SK-N-SH treated with all-trans-retinoic acid at 6 μM for 48 hours (cell line): ENCODE measurements around the gene LONP2.

ENCODE experiments used
- ATAC-seq: fragments of 200-7000 bp; cut with Tn5 transposase; 3 replicates; pipeline ENCODE4 v1.9.1; 2020; ENCODE audit warnings: mild to moderate bottlenecking, moderate library complexity
- ARNTL ChIP-seq: fragments of 450-650 bp; formaldehyde crosslinking; IDR thresholded peaks from 2 replicates; pipeline ENCODE4 v1.5.0; 2020; ENCODE audit warnings: low read depth, mild to moderate bottlenecking, moderate library complexity, borderline replicate concordance
- BACH2 ChIP-seq: fragments of 250-450 bp; sonication (Bioruptor Pico); IDR thresholded peaks from 2 replicates; pipeline ENCODE4 v1.9.0; 2021; ENCODE audit warnings: mild to moderate bottlenecking, borderline replicate concordance
- CSDC2 ChIP-seq: fragments of 250-450 bp; sonication (Bioruptor Pico); IDR thresholded peaks from 2 replicates; pipeline ENCODE4 v1.5.0; 2020; ENCODE audit warnings: mild to moderate bottlenecking, moderate library complexity
- ESRRG ChIP-seq: fragments of 250-450 bp; sonication (Bioruptor Pico); IDR thresholded peaks from 2 replicates; pipeline ENCODE4 v1.6.1; 2021; ENCODE audit warnings: mild to moderate bottlenecking
- GLIS3 ChIP-seq: fragments of 250-450 bp; sonication (Bioruptor Pico); IDR thresholded peaks from 2 replicates; pipeline ENCODE4 v1.5.0; 2020; ENCODE audit warnings: mild to moderate bottlenecking, moderate library complexity
- ISL1 ChIP-seq: fragments of 250-450 bp; sonication (Bioruptor Pico); IDR thresholded peaks from 2 replicates; pipeline ENCODE4 v2.1.2; 2022; ENCODE audit warnings: mild to moderate bottlenecking, moderate library complexity
- PPARA ChIP-seq: fragments of 250-450 bp; sonication (Bioruptor Pico); IDR thresholded peaks from 2 replicates; pipeline ENCODE4 v1.5.0; 2020; ENCODE audit warnings: mild to moderate bottlenecking, borderline replicate concordance
- RARB ChIP-seq: fragments of 250-450 bp; sonication (Bioruptor Pico); IDR thresholded peaks from 2 replicates; pipeline ENCODE4 v1.8.0; 2021; ENCODE audit warnings: mild to moderate bottlenecking, moderate library complexity
- SNAI2 ChIP-seq: fragments of 250-450 bp; sonication (Bioruptor Pico); IDR thresholded peaks from 2 replicates; pipeline ENCODE4 v1.5.0; 2020; ENCODE audit warnings: mild to moderate bottlenecking, moderate library complexity
- TCF4 ChIP-seq: fragments of 250-450 bp; sonication (Bioruptor Pico); IDR thresholded peaks from 2 replicates; pipeline ENCODE4 v1.8.0; 2021; ENCODE audit warnings: mild to moderate bottlenecking, moderate library complexity, borderline replicate concordance
- TOX ChIP-seq: fragments of 250-450 bp; sonication (Bioruptor Pico); IDR thresholded peaks from 2 replicates; pipeline ENCODE4 v1.8.0; 2021; ENCODE audit warnings: mild to moderate bottlenecking, moderate library complexity, borderline replicate concordance
- ZC3H10 ChIP-seq: fragments of 250-450 bp; sonication (Bioruptor Pico); IDR thresholded peaks from 2 replicates; pipeline ENCODE4 v1.5.1; 2021; ENCODE audit warnings: mild to moderate bottlenecking, moderate library complexity
- ZFP3 ChIP-seq: fragments of 250-450 bp; sonication (Bioruptor Pico); IDR thresholded peaks from 2 replicates; pipeline ENCODE4 v1.5.0; 2020; ENCODE audit warnings: mild to moderate bottlenecking, moderate library complexity
- ZNF70 ChIP-seq: fragments of 450-650 bp; formaldehyde crosslinking; IDR thresholded peaks from 2 replicates; pipeline ENCODE4 v1.5.0; 2020; ENCODE audit warnings: mild to moderate bottlenecking, moderate library complexity
- ZNF8 ChIP-seq: fragments of 450-650 bp; formaldehyde crosslinking; IDR thresholded peaks from 2 replicates; pipeline ENCODE4 v1.5.0; 2020; ENCODE audit warnings: mild to moderate bottlenecking, moderate library complexity
- TF ChIP-seq, protein P1 (sequence below): fragments of 250-450 bp; sonication (Bioruptor Pico); IDR thresholded peaks from 2 replicates; pipeline ENCODE4 v1.5.1; 2020; ENCODE audit warnings: low read depth, mild to moderate bottlenecking, moderate library complexity
- TF ChIP-seq, protein P2 (sequence below): fragments of 250-450 bp; sonication (Bioruptor Pico); IDR thresholded peaks from 2 replicates; pipeline ENCODE4 v1.5.0; 2020; ENCODE audit warnings: mild to moderate bottlenecking, moderate library complexity
- TF ChIP-seq, protein P3 (sequence below): fragments of 250-450 bp; sonication (Bioruptor Pico); IDR thresholded peaks from 2 replicates; pipeline ENCODE4 v1.5.1; 2021; ENCODE audit warnings: mild to moderate bottlenecking, moderate library complexity
- TF ChIP-seq, protein P4 (sequence below): fragments of 250-450 bp; sonication (Bioruptor Pico); IDR thresholded peaks from 2 replicates; pipeline ENCODE4 v1.8.0; 2020; ENCODE audit warnings: mild to moderate bottlenecking, moderate library complexity, borderline replicate concordance
- TF ChIP-seq, protein P5 (sequence below): fragments of 250-450 bp; sonication (Bioruptor Pico); IDR thresholded peaks from 2 replicates; pipeline ENCODE4 v1.8.0; 2021; ENCODE audit warnings: low read depth, mild to moderate bottlenecking, moderate library complexity, borderline replicate concordance

LONP2 gene

DNA sequence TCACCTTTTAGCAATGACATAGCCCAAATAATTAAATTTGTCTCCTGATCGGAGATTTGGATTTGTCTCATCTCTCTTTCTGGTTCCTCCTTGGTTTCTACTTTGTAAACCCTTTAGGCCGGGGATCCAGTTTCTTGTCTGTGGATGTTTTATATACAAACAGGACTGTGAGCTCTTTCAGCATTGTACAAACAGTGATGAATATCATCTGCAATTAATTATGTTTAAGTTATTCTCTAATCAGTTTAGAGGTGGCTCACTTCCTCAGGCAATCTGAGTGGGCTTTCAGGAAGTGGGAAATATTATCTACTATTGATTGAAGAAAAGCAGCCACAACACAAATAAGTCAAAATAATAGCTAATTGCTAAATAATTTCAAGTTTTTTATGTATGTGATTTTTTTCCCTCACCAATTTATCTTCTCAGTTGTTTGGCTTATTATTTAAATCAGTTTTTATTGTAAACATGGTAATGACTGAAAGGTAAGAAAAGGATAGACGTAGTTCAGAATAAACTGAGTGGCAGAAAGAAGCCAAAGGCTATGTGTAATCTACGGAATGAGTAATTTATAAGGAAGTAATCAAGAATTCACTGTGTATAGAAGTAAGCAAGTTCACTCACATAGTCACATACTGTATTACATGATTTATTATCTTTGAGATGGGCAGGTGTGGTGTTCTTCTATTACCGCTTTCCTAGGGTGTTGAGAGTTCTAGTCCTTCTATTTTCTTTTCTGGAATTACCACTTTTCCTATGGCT, 6.6 kb downstream of the LONP2 start:
- no peak for TF ChIP-seq GLIS3
- peak; percentile 41; the same call in 1 of the 2 replicates for TF ChIP-seq TCF4 (CRISPR knock-in tag)
- peak; percentile 26; the same call in 1 of the 3 replicates for ATAC-seq

DNA sequence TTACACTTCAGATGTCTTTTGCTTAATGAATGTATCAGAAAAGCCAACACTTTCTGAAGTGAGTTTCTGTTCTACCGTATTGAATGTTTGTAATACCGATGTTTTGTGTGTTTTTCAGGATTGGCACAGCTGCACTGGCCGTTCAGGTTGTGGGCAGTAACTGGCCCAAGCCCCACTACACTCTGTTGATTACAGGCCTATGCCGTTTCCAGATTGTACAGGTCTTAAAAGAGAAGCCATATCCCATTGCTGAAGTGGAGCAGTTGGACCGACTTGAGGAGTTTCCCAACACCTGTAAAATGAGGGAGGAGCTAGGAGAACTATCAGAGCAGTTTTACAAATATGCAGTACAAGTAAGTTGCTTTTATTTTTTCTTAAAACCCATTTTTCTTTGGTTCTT, 7.9 kb downstream of the LONP2 start:
- ATAC-seq: no peak
- TF ChIP-seq, protein P1, sequence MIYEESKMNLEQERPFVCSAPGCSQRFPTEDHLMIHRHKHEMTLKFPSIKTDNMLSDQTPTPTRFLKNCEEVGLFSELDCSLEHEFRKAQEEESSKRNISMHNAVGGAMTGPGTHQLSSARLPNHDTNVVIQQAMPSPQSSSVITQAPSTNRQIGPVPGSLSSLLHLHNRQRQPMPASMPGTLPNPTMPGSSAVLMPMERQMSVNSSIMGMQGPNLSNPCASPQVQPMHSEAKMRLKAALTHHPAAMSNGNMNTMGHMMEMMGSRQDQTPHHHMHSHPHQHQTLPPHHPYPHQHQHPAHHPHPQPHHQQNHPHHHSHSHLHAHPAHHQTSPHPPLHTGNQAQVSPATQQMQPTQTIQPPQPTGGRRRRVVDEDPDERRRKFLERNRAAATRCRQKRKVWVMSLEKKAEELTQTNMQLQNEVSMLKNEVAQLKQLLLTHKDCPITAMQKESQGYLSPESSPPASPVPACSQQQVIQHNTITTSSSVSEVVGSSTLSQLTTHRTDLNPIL (CRISPR knock-in tag): no peak
- TF ChIP-seq TCF4 (CRISPR knock-in tag) (no peak), TOX (CRISPR knock-in tag) (no peak), PPARA (CRISPR knock-in tag) (no peak), BACH2 (CRISPR knock-in tag) (no peak), ISL1 (CRISPR knock-in tag) (no peak), CSDC2 (CRISPR knock-in tag) (no peak), ARNTL (CRISPR knock-in tag) (no peak), ESRRG (no peak), RARB (CRISPR knock-in tag) (no peak), ZNF70 (CRISPR knock-in tag) (no peak), SNAI2 (CRISPR knock-in tag) (no peak), ZNF8 (CRISPR knock-in tag) (no peak), ZC3H10 (CRISPR knock-in tag) (no peak), ZFP3 (no peak), GLIS3 (no peak)
- TF ChIP-seq, protein P2, sequence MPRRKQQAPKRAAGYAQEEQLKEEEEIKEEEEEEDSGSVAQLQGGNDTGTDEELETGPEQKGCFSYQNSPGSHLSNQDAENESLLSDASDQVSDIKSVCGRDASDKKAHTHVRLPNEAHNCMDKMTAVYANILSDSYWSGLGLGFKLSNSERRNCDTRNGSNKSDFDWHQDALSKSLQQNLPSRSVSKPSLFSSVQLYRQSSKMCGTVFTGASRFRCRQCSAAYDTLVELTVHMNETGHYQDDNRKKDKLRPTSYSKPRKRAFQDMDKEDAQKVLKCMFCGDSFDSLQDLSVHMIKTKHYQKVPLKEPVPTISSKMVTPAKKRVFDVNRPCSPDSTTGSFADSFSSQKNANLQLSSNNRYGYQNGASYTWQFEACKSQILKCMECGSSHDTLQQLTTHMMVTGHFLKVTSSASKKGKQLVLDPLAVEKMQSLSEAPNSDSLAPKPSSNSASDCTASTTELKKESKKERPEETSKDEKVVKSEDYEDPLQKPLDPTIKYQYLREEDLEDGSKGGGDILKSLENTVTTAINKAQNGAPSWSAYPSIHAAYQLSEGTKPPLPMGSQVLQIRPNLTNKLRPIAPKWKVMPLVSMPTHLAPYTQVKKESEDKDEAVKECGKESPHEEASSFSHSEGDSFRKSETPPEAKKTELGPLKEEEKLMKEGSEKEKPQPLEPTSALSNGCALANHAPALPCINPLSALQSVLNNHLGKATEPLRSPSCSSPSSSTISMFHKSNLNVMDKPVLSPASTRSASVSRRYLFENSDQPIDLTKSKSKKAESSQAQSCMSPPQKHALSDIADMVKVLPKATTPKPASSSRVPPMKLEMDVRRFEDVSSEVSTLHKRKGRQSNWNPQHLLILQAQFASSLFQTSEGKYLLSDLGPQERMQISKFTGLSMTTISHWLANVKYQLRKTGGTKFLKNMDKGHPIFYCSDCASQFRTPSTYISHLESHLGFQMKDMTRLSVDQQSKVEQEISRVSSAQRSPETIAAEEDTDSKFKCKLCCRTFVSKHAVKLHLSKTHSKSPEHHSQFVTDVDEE: no peak
- TF ChIP-seq, protein P3, sequence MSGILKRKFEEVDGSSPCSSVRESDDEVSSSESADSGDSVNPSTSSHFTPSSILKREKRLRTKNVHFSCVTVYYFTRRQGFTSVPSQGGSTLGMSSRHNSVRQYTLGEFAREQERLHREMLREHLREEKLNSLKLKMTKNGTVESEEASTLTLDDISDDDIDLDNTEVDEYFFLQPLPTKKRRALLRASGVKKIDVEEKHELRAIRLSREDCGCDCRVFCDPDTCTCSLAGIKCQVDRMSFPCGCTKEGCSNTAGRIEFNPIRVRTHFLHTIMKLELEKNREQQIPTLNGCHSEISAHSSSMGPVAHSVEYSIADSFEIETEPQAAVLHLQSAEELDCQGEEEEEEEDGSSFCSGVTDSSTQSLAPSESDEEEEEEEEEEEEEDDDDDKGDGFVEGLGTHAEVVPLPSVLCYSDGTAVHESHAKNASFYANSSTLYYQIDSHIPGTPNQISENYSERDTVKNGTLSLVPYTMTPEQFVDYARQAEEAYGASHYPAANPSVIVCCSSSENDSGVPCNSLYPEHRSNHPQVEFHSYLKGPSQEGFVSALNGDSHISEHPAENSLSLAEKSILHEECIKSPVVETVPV: no peak
- TF ChIP-seq, protein P4, sequence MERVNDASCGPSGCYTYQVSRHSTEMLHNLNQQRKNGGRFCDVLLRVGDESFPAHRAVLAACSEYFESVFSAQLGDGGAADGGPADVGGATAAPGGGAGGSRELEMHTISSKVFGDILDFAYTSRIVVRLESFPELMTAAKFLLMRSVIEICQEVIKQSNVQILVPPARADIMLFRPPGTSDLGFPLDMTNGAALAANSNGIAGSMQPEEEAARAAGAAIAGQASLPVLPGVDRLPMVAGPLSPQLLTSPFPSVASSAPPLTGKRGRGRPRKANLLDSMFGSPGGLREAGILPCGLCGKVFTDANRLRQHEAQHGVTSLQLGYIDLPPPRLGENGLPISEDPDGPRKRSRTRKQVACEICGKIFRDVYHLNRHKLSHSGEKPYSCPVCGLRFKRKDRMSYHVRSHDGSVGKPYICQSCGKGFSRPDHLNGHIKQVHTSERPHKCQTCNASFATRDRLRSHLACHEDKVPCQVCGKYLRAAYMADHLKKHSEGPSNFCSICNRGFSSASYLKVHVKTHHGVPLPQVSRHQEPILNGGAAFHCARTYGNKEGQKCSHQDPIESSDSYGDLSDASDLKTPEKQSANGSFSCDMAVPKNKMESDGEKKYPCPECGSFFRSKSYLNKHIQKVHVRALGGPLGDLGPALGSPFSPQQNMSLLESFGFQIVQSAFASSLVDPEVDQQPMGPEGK (CRISPR knock-in tag): no peak
- TF ChIP-seq, protein P5, sequence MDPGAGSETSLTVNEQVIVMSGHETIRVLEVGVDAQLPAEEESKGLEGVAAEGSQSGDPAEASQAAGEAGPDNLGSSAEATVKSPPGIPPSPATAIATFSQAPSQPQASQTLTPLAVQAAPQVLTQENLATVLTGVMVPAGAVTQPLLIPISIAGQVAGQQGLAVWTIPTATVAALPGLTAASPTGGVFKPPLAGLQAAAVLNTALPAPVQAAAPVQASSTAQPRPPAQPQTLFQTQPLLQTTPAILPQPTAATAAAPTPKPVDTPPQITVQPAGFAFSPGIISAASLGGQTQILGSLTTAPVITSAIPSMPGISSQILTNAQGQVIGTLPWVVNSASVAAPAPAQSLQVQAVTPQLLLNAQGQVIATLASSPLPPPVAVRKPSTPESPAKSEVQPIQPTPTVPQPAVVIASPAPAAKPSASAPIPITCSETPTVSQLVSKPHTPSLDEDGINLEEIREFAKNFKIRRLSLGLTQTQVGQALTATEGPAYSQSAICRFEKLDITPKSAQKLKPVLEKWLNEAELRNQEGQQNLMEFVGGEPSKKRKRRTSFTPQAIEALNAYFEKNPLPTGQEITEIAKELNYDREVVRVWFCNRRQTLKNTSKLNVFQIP (CRISPR knock-in tag): no peak

DNA sequence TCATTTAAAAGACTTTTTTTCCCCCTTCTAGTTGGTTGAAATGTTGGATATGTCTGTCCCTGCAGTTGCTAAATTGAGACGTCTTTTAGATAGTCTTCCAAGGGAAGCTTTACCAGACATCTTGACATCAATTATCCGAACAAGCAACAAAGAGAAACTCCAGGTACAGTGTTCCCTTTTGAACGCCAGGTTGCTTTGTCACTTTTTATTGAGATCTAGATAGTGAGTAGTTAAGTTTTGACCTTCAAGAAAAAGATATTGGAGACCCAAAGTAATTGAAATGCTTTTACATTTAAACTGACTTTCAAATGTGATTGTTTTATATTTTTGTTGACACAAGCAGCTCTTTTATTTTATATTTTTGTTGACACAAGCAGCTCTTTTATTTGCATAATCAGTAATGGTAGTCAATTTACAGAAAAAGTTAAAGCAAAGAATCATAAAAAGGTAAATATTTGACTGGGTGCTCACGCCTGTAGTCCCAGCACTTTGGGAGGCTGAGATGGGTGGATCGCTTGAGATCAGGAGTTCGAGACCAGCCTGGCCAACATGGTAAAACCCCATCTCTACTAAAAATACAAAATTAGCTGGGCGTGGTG, 12.6 kb downstream of the LONP2 start:
- TF ChIP-seq TCF4 (CRISPR knock-in tag): no peak
- TF ChIP-seq CSDC2 (CRISPR knock-in tag): no peak
- TF ChIP-seq, protein P4 (CRISPR knock-in tag): no peak
- TF ChIP-seq ZC3H10 (CRISPR knock-in tag): no peak
- no peak for TF ChIP-seq SNAI2 (CRISPR knock-in tag)
- TF ChIP-seq, protein P5 (CRISPR knock-in tag): no peak
- no peak for TF ChIP-seq ISL1 (CRISPR knock-in tag)
- ATAC-seq: no peak
